Subcutaneous abdominal adipose tissue (tissue), 5 donors: Measurements from ENCODE around the gene SUPT3H.
A peak's percentile ranks its signal among the peaks of the same experiment; 100 is the strongest.

Experiments
- H3K27ac ChIP-seq: one replicate; pipeline ENCODE4 v1.7.0; 2013; ENCODE audit warnings: low read depth, mild to moderate bottlenecking, inconsistent platforms, low read length, moderate library complexity
- H3K27me3 ChIP-seq, 5 donors: one replicate each; pipeline ENCODE4 v1.7.0; 2013; ENCODE audit warnings: low read length in 5 of 5, inconsistent platforms in 1 of 5; ENCODE audit not compliant: control insufficient read depth in 5 of 5, insufficient read depth in 4 of 5
- H3K36me3 ChIP-seq, 5 donors: one replicate each; pipeline ENCODE4 v1.7.0; 2013; ENCODE audit warnings: low read length in 5 of 5; ENCODE audit not compliant: control insufficient read depth in 5 of 5, insufficient read depth in 5 of 5
- H3K4me1 ChIP-seq, 5 donors: one replicate each; pipeline ENCODE4 v1.7.0; 2013; ENCODE audit warnings: low read length in 5 of 5, mild to moderate bottlenecking in 3 of 5, moderate library complexity in 1 of 5; ENCODE audit not compliant: control insufficient read depth in 5 of 5, insufficient read depth in 5 of 5
- H3K4me3 ChIP-seq, 5 donors: one replicate each; pipeline ENCODE4 v1.7.0; 2013; ENCODE audit warnings: low read length in 5 of 5, low read depth in 1 of 5
- H3K9ac ChIP-seq, 5 donors: one replicate each; pipeline ENCODE4 v1.7.0; 2013; ENCODE audit warnings: low read length in 5 of 5, mild to moderate bottlenecking in 4 of 5, moderate library complexity in 3 of 5
- H3K9me3 ChIP-seq, 5 donors: one replicate each; pipeline ENCODE4 v1.7.0; 2013; ENCODE audit warnings: low read length in 5 of 5; ENCODE audit not compliant: control insufficient read depth in 5 of 5
- donor health status: healthy.
- donor health status: healthy.
- donor health status: healthy.
- donor health status: healthy.
- donor health status: healthy.

The SUPT3H gene

GRCh38 chr6:45420083-45420908, 42.6 kb upstream of the SUPT3H start:
- H3K4me1 ChIP-seq = peaks cover 0 to 46% (median 45%) of the 10 kb centered on the region in 5 donors
- no peak overlapping the region for H3K9ac ChIP-seq
- no peak overlapping the region for H3K27ac ChIP-seq

GRCh38 chr6:45419571-45420082, 41.9 kb upstream of the SUPT3H start:
- Histone ChIP-seq H3K27me3 (peaks cover 18 to 45% (median 31%) of the 10 kb centered on the region in 5 donors), H3K36me3 (no peaks in the 10 kb centered on the region), H3K27ac (no peak overlapping the region), H3K4me1 (peaks cover 0 to 46% (median 45%) of the 10 kb centered on the region in 5 donors), H3K9me3 (no peaks in the 10 kb centered on the region), H3K9ac (no peak overlapping the region), H3K4me3 (peak overlapping the region in 3 of 5 donors; percentile 27 to 48 (median 33))

More at GRCh38 chr6:45420083-45420908, 42.6 kb upstream of the SUPT3H start:
- no peaks in the 10 kb centered on the region for H3K36me3 ChIP-seq
- peak overlapping the region in 3 of 5 donors; percentile 27 to 48 (median 33) for H3K4me3 ChIP-seq
- peaks cover 18 to 40% (median 28%) of the 10 kb centered on the region in 5 donors for H3K27me3 ChIP-seq
- H3K9me3 ChIP-seq = no peaks in the 10 kb centered on the region

GRCh38 chr6:45417436-45417835, 39.7 kb upstream of the SUPT3H start:
- H3K4me3 ChIP-seq = no peak overlapping the region
- no peak overlapping the region for H3K27ac ChIP-seq
- H3K9ac ChIP-seq = no peak overlapping the region
- H3K9me3 ChIP-seq = no peaks in the 10 kb centered on the region
- H3K27me3 ChIP-seq = peaks cover 18 to 34% (median 20%) of the 10 kb centered on the region in 5 donors
- H3K36me3 ChIP-seq = no peaks in the 10 kb centered on the region
- H3K4me1 ChIP-seq = peaks cover 0 to 30% (median 29%) of the 10 kb centered on the region in 5 donors

- Histone ChIP-seq H3K9me3 (no peaks in the 10 kb centered on the region), H3K4me1 (peaks cover 0 to 24% (median 23%) of the 10 kb centered on the region in 5 donors), H3K4me3 (no peak overlapping the region), H3K27ac (no peak overlapping the region), H3K9ac (no peak overlapping the region), H3K27me3 (peaks cover 18 to 34% (median 20%) of the 10 kb centered on the region in 5 donors), H3K36me3 (no peaks in the 10 kb centered on the region)
Observed at GRCh38 chr6:45416700-45417099, 39.0 kb upstream of the SUPT3H start.

- peaks cover 0 to 18% (median 16%) of the 10 kb centered on the region in 5 donors for H3K4me1 ChIP-seq
- no peak overlapping the region for H3K27ac ChIP-seq
- peaks cover 13 to 30% (median 18%) of the 10 kb centered on the region in 5 donors for H3K27me3 ChIP-seq
- no peaks in the 10 kb centered on the region for H3K36me3 ChIP-seq
- no peak overlapping the region for H3K4me3 ChIP-seq
- H3K9ac ChIP-seq = no peak overlapping the region
- H3K9me3 ChIP-seq = no peaks in the 10 kb centered on the region
Observed at GRCh38 chr6:45415788-45416518, 38.2 kb upstream of the SUPT3H start.

- H3K36me3 ChIP-seq = no peaks in the 10 kb centered on the region
- H3K27me3 ChIP-seq = peaks cover 9 to 24% (median 15%) of the 10 kb centered on the region in 5 donors
- peaks cover 0 to 12% (median 10%) of the 10 kb centered on the region in 5 donors for H3K4me1 ChIP-seq
- no peak overlapping the region for H3K9ac ChIP-seq
- H3K9me3 ChIP-seq = no peaks in the 10 kb centered on the region
- H3K27ac ChIP-seq = no peak overlapping the region
- H3K4me3 ChIP-seq = no peak overlapping the region
Observed at GRCh38 chr6:45415315-45415714, 37.6 kb upstream of the SUPT3H start.

- H3K27me3 ChIP-seq = peaks cover 0 to 10% (median 5%) of the 10 kb centered on the region in 5 donors
- H3K27ac ChIP-seq = no peak overlapping the region
- no peaks in the 10 kb centered on the region for H3K9me3 ChIP-seq
- no peaks in the 10 kb centered on the region for H3K4me1 ChIP-seq
- no peaks in the 10 kb centered on the region for H3K36me3 ChIP-seq
- H3K9ac ChIP-seq = no peak overlapping the region
- H3K4me3 ChIP-seq = no peak overlapping the region
Observed at GRCh38 chr6:45411959-45412358, 34.2 kb upstream of the SUPT3H start.

GRCh38 chr6:45400021-45400420, 22.3 kb upstream of the SUPT3H start:
- Histone ChIP-seq H3K9me3 (no peaks in the 10 kb centered on the region), H3K27ac (no peak overlapping the region), H3K27me3 (no peaks in the 10 kb centered on the region), H3K4me1 (no peaks in the 10 kb centered on the region), H3K9ac (no peak overlapping the region), H3K36me3 (no peaks in the 10 kb centered on the region), H3K4me3 (no peak overlapping the region)

GRCh38 chr6:45398075-45398813, 20.5 kb upstream of the SUPT3H start:
- H3K9me3 ChIP-seq = no peaks in the 10 kb centered on the region
- no peak overlapping the region for H3K27ac ChIP-seq

More at GRCh38 chr6:45398075-45398813, 20.5 kb upstream of the SUPT3H start:
- no peaks in the 10 kb centered on the region for H3K36me3 ChIP-seq
- H3K4me3 ChIP-seq = no peak overlapping the region
- H3K27me3 ChIP-seq = no peaks in the 10 kb centered on the region
- no peaks in the 10 kb centered on the region for H3K4me1 ChIP-seq
- H3K9ac ChIP-seq = no peak overlapping the region
